Liver (tissue), 3 donors: Measurements from ENCODE around the gene IGF2R.

Experiments
- ATF3 ChIP-seq: IDR thresholded peaks from 2 replicates; pipeline ENCODE4 v1.6.1; 2016; ENCODE audit warnings: antibody characterized with exemption
- CTCF ChIP-seq: fragments of 150-350 bp; IDR thresholded peaks from 2 replicates; pipeline ENCODE4 v1.5.1; 2017; ENCODE audit warnings: improper control_type of control experiment, low read depth, low read length; ENCODE audit not compliant: missing input control
- EGR1 ChIP-seq, 2 donors: IDR thresholded peaks; 2 replicates each; pipeline ENCODE4 v1.6.1; 2016 to 2018; ENCODE audit warnings: antibody characterized with exemption in 2 of 2, low read depth in 2 of 2
- GABPA ChIP-seq, 2 donors: IDR thresholded peaks in 1 of 2; conservative IDR thresholded peaks in 1 of 2; 2 replicates each; pipeline ENCODE4 v1.6.1; 2016; ENCODE audit warnings: antibody characterized with exemption in 2 of 2, mild to moderate bottlenecking in 1 of 2, moderate library complexity in 1 of 2
- HNF4A ChIP-seq, 2 donors: conservative IDR thresholded peaks; 2 replicates each; pipeline ENCODE4 v1.6.1; 2016; ENCODE audit warnings: antibody characterized with exemption in 2 of 2, mild to moderate bottlenecking in 2 of 2
- MAX ChIP-seq: IDR thresholded peaks from 2 replicates; pipeline ENCODE4 v1.6.1; 2016; ENCODE audit warnings: antibody characterized with exemption
- REST ChIP-seq: IDR thresholded peaks from 2 replicates; pipeline ENCODE4 v1.6.1; 2016; ENCODE audit warnings: antibody characterized with exemption, mild to moderate bottlenecking
- SP1 ChIP-seq: IDR thresholded peaks from 2 replicates; pipeline ENCODE4 v1.6.1; 2018; ENCODE audit warnings: antibody characterized with exemption, mild to moderate bottlenecking
- TAF1 ChIP-seq: conservative IDR thresholded peaks from 2 replicates; pipeline ENCODE4 v1.6.1; 2016; ENCODE audit warnings: antibody characterized with exemption, mild to moderate bottlenecking
- YY1 ChIP-seq: IDR thresholded peaks from 2 replicates; pipeline ENCODE4 v1.6.1; 2016; ENCODE audit warnings: antibody characterized with exemption, mild to moderate bottlenecking
- donor health status: healthy.
- donor health status: healthy.

GRCh38 chr6:159946912-159947311 lies 22.0 kb upstream of the IGF2R start:
- TF ChIP-seq CTCF (no peak), SP1 (no peak), REST (no peak), YY1 (no peak), ATF3 (no peak), MAX (no peak), EGR1 (IDR thresholded peaks at IDR 0.05; ENCODE audit: low read depth in 2 of 2) (no peak), HNF4A (conservative IDR thresholded peaks at IDR 0.05) (no peak), TAF1 (no peak), GABPA (IDR thresholded peaks at IDR 0.05 in 1 of 2, conservative IDR thresholded peaks at IDR 0.05 in 1 of 2) (no peak)
